Thoracic aorta (tissue), 2 donors: ENCODE measurements around the gene MITF. TPM values are rescaled to one million over a fixed set of nuclear protein-coding genes. Genes with fewer than 3 reads are reported as not detected.

Experiments used
- ATAC-seq: fragments of 150-250 bp; one replicate; pipeline ENCODE4 v1.8.0; 2017; ENCODE audit warnings: low read depth; ENCODE audit not compliant: insufficient number of reproducible peaks, low FRiP score
- DNase-seq: peaks from one replicate; pipeline ENCODE4 v3.0.0-alpha.2; 2020; ENCODE audit warnings: low spot score
- H3K27ac ChIP-seq, 2 donors: fragments of 200-600 bp; sonication (generic); 1 replicate in 1 of 2; 2 replicates in 1 of 2; pipeline ENCODE4 v1.5.1; 2016; ENCODE audit warnings: mild to moderate bottlenecking in 2 of 2, moderate library complexity in 2 of 2
- H3K27me3 ChIP-seq: fragments of 200-600 bp; sonication (generic); replicated peaks from 2 replicates; pipeline ENCODE4 v1.6.0; 2016; ENCODE audit warnings: mild to moderate bottlenecking; ENCODE audit not compliant: insufficient read depth
- H3K36me3 ChIP-seq: fragments of 200-600 bp; sonication (generic); one replicate; pipeline ENCODE4 v1.5.1; 2016
- H3K4me1 ChIP-seq, 2 donors: fragments of 200-600 bp; sonication (generic); 1 replicate in 1 of 2; 2 replicates in 1 of 2; pipeline versions ENCODE4 v1.5.1 to v1.6.0; 2016; ENCODE audit warnings: low read depth in 2 of 2, mild to moderate bottlenecking in 1 of 2; ENCODE audit not compliant: control insufficient read depth in 1 of 2
- H3K4me3 ChIP-seq: fragments of 200-600 bp; sonication (generic); 2 replicates; pipeline ENCODE4 v1.5.1; 2016; ENCODE audit warnings: mild to moderate bottlenecking
- H3K9me3 ChIP-seq: fragments of 200-600 bp; sonication (generic); 2 replicates; pipeline ENCODE4 v1.5.1; 2016
- total RNA-seq, 2 donors: library from RNA; depleted of rRNA; stranded (reverse); fragments of >200 nt; gene quantifications; one replicate each; pipeline versions ENCODE4 v1.1.0 to v1.2.3, GENCODE V29; 2016
- TF ChIP-seq, protein P1 (sequence below): fragments of 200-600 bp; sonication (generic); IDR thresholded peaks from one replicate; pipeline ENCODE4 v1.5.1; 2019; ENCODE audit warnings: antibody characterized with exemption

The MITF gene
- total RNA-seq, 2 donors from 2014 or later = 12.3 to 12.7 TPM

DNA sequence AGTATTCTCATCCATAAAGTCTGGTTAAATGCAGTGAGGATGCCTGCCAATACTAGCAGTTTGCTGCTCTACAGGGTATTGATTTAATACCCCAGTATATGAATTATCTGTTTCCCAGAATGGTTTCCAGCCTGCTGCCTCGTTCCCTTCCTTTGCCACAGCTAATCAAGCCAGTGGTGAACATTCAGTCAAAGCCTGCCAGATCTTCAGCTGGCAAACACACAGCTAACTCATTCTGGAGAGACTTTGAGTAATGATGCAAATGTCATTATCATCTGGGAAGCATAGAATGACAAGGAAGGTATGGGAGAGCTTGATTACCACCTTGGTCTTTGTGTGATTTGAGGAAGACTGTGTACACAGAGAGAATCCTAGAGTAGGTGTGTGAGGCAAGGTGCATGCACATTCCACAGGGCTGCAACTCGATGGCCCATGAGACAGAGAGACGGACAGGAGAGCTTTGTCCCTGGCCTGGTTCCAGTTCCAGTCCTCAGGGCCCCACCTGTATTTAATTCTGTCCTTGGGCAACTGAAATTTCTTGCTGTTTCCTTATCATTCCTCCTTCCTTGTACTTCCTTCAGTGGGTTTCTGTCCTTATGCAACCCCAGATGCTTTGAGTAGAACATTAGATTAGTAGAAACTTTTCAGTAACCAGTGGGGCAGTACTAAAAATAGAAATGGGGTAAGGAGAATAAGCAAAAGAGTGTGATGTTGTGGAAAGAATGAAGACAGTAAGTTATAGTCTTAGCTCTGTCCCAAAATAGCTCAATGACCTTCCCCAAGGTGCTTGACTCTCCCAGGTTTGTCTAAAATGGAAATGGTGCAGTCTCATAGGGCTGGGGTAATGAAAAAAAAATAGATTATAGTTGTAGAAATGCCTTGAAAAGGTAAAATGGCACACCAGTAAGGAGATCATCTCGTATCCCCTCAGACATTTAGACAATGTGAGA lies 72.5 kb downstream of the MITF start:
- no peaks in the 10 kb centered on the region for H3K27me3 ChIP-seq
- peaks cover 0 to 15% of the 10 kb centered on the region in 2 donors for H3K4me1 ChIP-seq
- H3K27ac ChIP-seq = no peak overlapping the region
- TF ChIP-seq, protein P1, sequence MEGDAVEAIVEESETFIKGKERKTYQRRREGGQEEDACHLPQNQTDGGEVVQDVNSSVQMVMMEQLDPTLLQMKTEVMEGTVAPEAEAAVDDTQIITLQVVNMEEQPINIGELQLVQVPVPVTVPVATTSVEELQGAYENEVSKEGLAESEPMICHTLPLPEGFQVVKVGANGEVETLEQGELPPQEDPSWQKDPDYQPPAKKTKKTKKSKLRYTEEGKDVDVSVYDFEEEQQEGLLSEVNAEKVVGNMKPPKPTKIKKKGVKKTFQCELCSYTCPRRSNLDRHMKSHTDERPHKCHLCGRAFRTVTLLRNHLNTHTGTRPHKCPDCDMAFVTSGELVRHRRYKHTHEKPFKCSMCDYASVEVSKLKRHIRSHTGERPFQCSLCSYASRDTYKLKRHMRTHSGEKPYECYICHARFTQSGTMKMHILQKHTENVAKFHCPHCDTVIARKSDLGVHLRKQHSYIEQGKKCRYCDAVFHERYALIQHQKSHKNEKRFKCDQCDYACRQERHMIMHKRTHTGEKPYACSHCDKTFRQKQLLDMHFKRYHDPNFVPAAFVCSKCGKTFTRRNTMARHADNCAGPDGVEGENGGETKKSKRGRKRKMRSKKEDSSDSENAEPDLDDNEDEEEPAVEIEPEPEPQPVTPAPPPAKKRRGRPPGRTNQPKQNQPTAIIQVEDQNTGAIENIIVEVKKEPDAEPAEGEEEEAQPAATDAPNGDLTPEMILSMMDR = no peak
- ATAC-seq (no peak), DNase-seq (no peak)
- H3K36me3 ChIP-seq = no peaks in the 10 kb centered on the region
- no peaks in the 10 kb centered on the region for H3K9me3 ChIP-seq
- H3K4me3 ChIP-seq = no peak overlapping the region

DNA sequence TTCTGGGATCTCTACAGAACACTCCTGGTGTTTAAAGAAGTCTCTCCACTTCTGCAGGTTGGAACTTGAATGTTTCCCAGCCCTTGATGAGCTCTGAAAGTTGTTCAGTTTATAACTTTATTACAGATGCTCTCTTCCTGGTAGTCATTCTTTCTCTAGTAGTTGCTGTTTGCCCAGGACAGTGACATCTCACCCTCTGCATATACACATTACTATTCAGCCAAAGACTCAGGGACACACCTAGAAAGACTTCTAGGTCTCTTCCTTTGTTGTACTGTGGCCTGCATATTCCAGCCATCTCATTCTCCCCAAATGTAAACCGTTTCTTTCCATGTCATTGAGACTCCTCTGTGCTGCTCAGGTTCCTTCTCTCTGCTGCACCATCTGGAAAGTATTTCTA lies 76.7 kb downstream of the MITF start:
- H3K27ac ChIP-seq = no peak overlapping the region
- TF ChIP-seq, protein P1 = no peak
- no peaks in the 10 kb centered on the region for H3K27me3 ChIP-seq
- no peak for ATAC-seq
- H3K4me1 ChIP-seq = peaks cover 6 to 34% of the 10 kb centered on the region in 2 donors
- H3K36me3 ChIP-seq = no peaks in the 10 kb centered on the region
- H3K9me3 ChIP-seq = no peaks in the 10 kb centered on the region
- DNase-seq = no peak
- no peak overlapping the region for H3K4me3 ChIP-seq

GRCh38 chr3:69817988-69818387 lies 78.7 kb downstream of the MITF start:
- Histone ChIP-seq H3K27me3 (no peaks in the 10 kb centered on the region), H3K36me3 (no peaks in the 10 kb centered on the region), H3K4me3 (no peak overlapping the region), H3K27ac (no peak overlapping the region), H3K4me1 (peaks cover 18 to 36% of the 10 kb centered on the region in 2 donors), H3K9me3 (no peaks in the 10 kb centered on the region)
- DNase-seq (no peak), ATAC-seq (no peak)
- TF ChIP-seq, protein P1 = no peak

DNA sequence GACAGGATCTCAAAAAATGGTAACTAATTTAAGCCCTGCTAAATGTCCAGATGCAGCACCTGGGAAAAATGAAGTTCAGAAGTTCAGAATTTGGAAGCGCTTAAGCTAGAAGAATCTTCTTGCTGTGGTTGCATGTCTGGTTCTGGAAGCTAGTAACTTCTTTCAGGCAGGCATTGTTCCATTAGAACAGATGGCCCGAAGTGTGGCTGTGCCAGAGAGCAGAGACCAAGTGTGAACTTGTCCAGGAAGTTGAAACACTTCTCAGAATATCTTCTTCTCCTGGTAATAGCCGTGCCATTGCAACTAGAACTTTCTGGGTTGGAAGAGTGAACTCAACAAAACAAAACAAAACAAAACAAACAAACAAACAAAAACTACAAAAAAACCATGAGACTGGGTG lies 80.0 kb downstream of the MITF start:
- DNase-seq (no peak), ATAC-seq (no peak)
- TF ChIP-seq, protein P1 = no peak
- H3K27me3 ChIP-seq = no peaks in the 10 kb centered on the region
- H3K9me3 ChIP-seq = no peaks in the 10 kb centered on the region
- no peak overlapping the region for H3K4me3 ChIP-seq
- no peaks in the 10 kb centered on the region for H3K36me3 ChIP-seq
- no peak overlapping the region for H3K27ac ChIP-seq
- H3K4me1 ChIP-seq = peaks cover 18 to 36% of the 10 kb centered on the region in 2 donors

DNA sequence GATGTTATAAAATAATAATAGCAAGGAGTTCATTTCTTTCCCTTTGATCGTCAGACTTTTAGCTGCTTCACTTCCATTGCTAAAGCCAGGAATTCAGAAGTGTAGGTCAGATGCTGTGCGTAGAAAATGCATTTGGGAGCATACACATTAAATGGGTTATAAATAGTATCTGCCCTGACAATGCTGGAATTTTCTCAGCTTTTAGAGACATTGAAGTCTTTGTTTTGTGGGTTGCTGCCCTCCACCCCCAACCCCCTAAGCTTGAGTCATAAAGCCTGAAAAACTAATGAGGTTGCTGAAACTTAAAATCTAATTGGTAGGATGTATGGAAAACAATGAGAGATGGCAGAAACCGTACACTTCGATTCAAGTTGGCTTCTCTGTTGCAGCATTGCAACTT lies 81.9 kb downstream of the MITF start:
- Histone ChIP-seq H3K27ac (peak overlapping the region in 1 of 2 donors; percentile 28), H3K4me1 (peaks cover 18 to 36% of the 10 kb centered on the region in 2 donors), H3K9me3 (no peaks in the 10 kb centered on the region), H3K36me3 (no peaks in the 10 kb centered on the region), H3K27me3 (no peaks in the 10 kb centered on the region), H3K4me3 (no peak overlapping the region)
- DNase-seq (no peak), ATAC-seq (no peak)
- TF ChIP-seq, protein P1 = no peak
